ENCODE measurements around the gene HMBS. TPM values are rescaled to one million over a fixed set of nuclear protein-coding genes. Genes with fewer than 3 reads are reported as not detected.

Gene HMBS
- total and polyA plus RNA-seq, 2 donors: 6.5 to 19.0 TPM

GRCh38 chr11:119112314-119113020 is 27.8 kb downstream of the HMBS start:
- H3K27ac ChIP-seq (ENCODE audit: low read depth): no peak overlapping the region
- peaks cover 1% of the 10 kb centered on the region for H3K4me1 ChIP-seq (ENCODE audit: insufficient read depth)
- WGBS: 91% methylated on average over 12 of the region's 12 CpGs
- peaks cover 9% of the 10 kb centered on the region for H3K36me3 ChIP-seq (ENCODE audit: insufficient read depth)
- H3K4me3 ChIP-seq (ENCODE audit: low read depth, low read length): no peak overlapping the region
- no peak for DNase-seq (ENCODE audit: extremely low spot score)

GRCh38 chr11:119113716-119114115 is 29.0 kb downstream of the HMBS start:
- H3K36me3 ChIP-seq (ENCODE audit: insufficient read depth): peaks cover 9% of the 10 kb centered on the region
- no peak for DNase-seq (ENCODE audit: extremely low spot score)
- H3K27ac ChIP-seq (ENCODE audit: low read depth): no peak overlapping the region

GRCh38 chr11:119114351-119114750 is 29.7 kb downstream of the HMBS start:
- peaks cover 9% of the 10 kb centered on the region for H3K36me3 ChIP-seq (ENCODE audit: insufficient read depth)
- no peak for DNase-seq (ENCODE audit: extremely low spot score)
- no peak overlapping the region for H3K27ac ChIP-seq (ENCODE audit: low read depth)
- no peaks in the 10 kb centered on the region for H3K4me1 ChIP-seq (ENCODE audit: insufficient read depth)
- WGBS: 88% methylated on average over 5 of the region's 5 CpGs
- H3K4me3 ChIP-seq (ENCODE audit: low read depth, low read length): no peak overlapping the region

More at GRCh38 chr11:119113716-119114115, 29.0 kb downstream of the HMBS start:
- Histone ChIP-seq H3K4me1 (ENCODE audit: insufficient read depth) (no peaks in the 10 kb centered on the region), H3K4me3 (ENCODE audit: low read depth, low read length) (no peak overlapping the region)
- WGBS: 93% methylated on average over 9 of the region's 9 CpGs

- no peak overlapping the region for H3K27ac ChIP-seq (ENCODE audit: low read depth)
- H3K4me3 ChIP-seq (ENCODE audit: low read depth, low read length): no peak overlapping the region
- WGBS: 67% methylated on average over 24 of the region's 24 CpGs
- no peak for DNase-seq (ENCODE audit: extremely low spot score)
- no peaks in the 10 kb centered on the region for H3K4me1 ChIP-seq (ENCODE audit: insufficient read depth)
- H3K36me3 ChIP-seq (ENCODE audit: insufficient read depth): peaks cover 9% of the 10 kb centered on the region
Measured at GRCh38 chr11:119115484-119116234, 31.0 kb downstream of the HMBS start.

GRCh38 chr11:119116235-119116594 is 31.5 kb downstream of the HMBS start:
- Histone ChIP-seq H3K27ac (ENCODE audit: low read depth) (no peak overlapping the region), H3K4me1 (ENCODE audit: insufficient read depth) (no peaks in the 10 kb centered on the region), H3K4me3 (ENCODE audit: low read depth, low read length) (no peak overlapping the region), H3K36me3 (ENCODE audit: insufficient read depth) (peaks cover 7% of the 10 kb centered on the region)
- no peak for DNase-seq (ENCODE audit: extremely low spot score)
- 89% methylated on average over 10 of the region's 10 CpGs for WGBS

- no peak for DNase-seq (ENCODE audit: extremely low spot score)
- 65% methylated on average over 5 of the region's 5 CpGs for WGBS
- Histone ChIP-seq H3K4me3 (ENCODE audit: low read depth, low read length) (no peak overlapping the region), H3K4me1 (ENCODE audit: insufficient read depth) (no peaks in the 10 kb centered on the region), H3K36me3 (ENCODE audit: insufficient read depth) (peaks cover 5% of the 10 kb centered on the region), H3K27ac (ENCODE audit: low read depth) (no peak overlapping the region)
Measured at GRCh38 chr11:119116601-119117000, 31.9 kb downstream of the HMBS start.

GRCh38 chr11:119117004-119117706 is 32.5 kb downstream of the HMBS start:
- DNase-seq (ENCODE audit: extremely low spot score): no peak
- Histone ChIP-seq H3K4me3 (ENCODE audit: low read depth, low read length) (no peak overlapping the region), H3K27ac (ENCODE audit: low read depth) (no peak overlapping the region), H3K4me1 (ENCODE audit: insufficient read depth) (no peaks in the 10 kb centered on the region), H3K36me3 (ENCODE audit: insufficient read depth) (peaks cover 5% of the 10 kb centered on the region)
- 91% methylated on average over 3 of the region's 3 CpGs for WGBS

GRCh38 chr11:119118227-119118626 is 33.5 kb downstream of the HMBS start:
- peaks cover 2% of the 10 kb centered on the region for H3K4me1 ChIP-seq (ENCODE audit: insufficient read depth)
- H3K4me3 ChIP-seq (ENCODE audit: low read depth, low read length): no peak overlapping the region
- WGBS: 95% methylated on average over 5 of the region's 5 CpGs
- no peak overlapping the region for H3K27ac ChIP-seq (ENCODE audit: low read depth)
- peaks cover 3% of the 10 kb centered on the region for H3K36me3 ChIP-seq (ENCODE audit: insufficient read depth)
- no peak for DNase-seq (ENCODE audit: extremely low spot score)

GRCh38 chr11:119118946-119119345 is 34.3 kb downstream of the HMBS start:
- WGBS: 96% methylated on average over 1 of the region's 1 CpG
- Histone ChIP-seq H3K4me1 (ENCODE audit: insufficient read depth) (peaks cover 2% of the 10 kb centered on the region), H3K27ac (ENCODE audit: low read depth) (no peak overlapping the region), H3K36me3 (ENCODE audit: insufficient read depth) (no peaks in the 10 kb centered on the region), H3K4me3 (ENCODE audit: low read depth, low read length) (no peak overlapping the region)
- no peak for DNase-seq (ENCODE audit: extremely low spot score)

- WGBS: 12% methylated on average over 5 of the region's 5 CpGs
- peak; percentile 23 for DNase-seq (ENCODE audit: extremely low spot score)
- H3K4me3 ChIP-seq (ENCODE audit: low read depth, low read length): peak overlapping the region; percentile 42
Measured at GRCh38 chr11:119120639-119121007, 35.9 kb downstream of the HMBS start.

GRCh38 chr11:119121008-119121810 is 36.5 kb downstream of the HMBS start, which contains the start of gene HINFP:
HINFP (plus strand) TSS chr11:119121580; CDS start chr11:119126945, 5,365 bp downstream.
- DNase-seq (ENCODE audit: extremely low spot score): peak; percentile 95
- WGBS: under 1% methylated on average over 54 of the region's 54 CpGs

More at GRCh38 chr11:119120639-119121007, 35.9 kb downstream of the HMBS start:
- no peaks in the 10 kb centered on the region for H3K36me3 ChIP-seq (ENCODE audit: insufficient read depth)
- peaks cover 2% of the 10 kb centered on the region for H3K4me1 ChIP-seq (ENCODE audit: insufficient read depth)
- H3K27ac ChIP-seq (ENCODE audit: low read depth): no peak overlapping the region

GRCh38 chr11:119121811-119122124 is 37.1 kb downstream of the HMBS start:
- under 1% methylated on average over 20 of the region's 20 CpGs for WGBS
- DNase-seq (ENCODE audit: extremely low spot score): no peak

More at GRCh38 chr11:119121008-119121810, 36.5 kb downstream of the HMBS start, which contains the start of gene HINFP:
- Histone ChIP-seq H3K27ac (ENCODE audit: low read depth) (peak within 1 kb of the TSS; percentile 84), H3K4me1 (ENCODE audit: insufficient read depth) (peaks cover 2% of the 10 kb centered on the region), H3K4me3 (ENCODE audit: low read depth, low read length) (peak within 1 kb of the TSS; percentile 60), H3K36me3 (ENCODE audit: insufficient read depth) (no peaks in the 10 kb centered on the region)

GRCh38 chr11:119125821-119126220 is 41.1 kb downstream of the HMBS start:
- WGBS: 91% methylated on average over 6 of the region's 6 CpGs
- H3K4me1 ChIP-seq (ENCODE audit: insufficient read depth): peaks cover 2% of the 10 kb centered on the region
- H3K27ac ChIP-seq (ENCODE audit: low read depth): no peak overlapping the region
- no peaks in the 10 kb centered on the region for H3K36me3 ChIP-seq (ENCODE audit: insufficient read depth)
- no peak for DNase-seq (ENCODE audit: extremely low spot score)
- H3K4me3 ChIP-seq (ENCODE audit: low read depth, low read length): no peak overlapping the region

More at GRCh38 chr11:119121811-119122124, 37.1 kb downstream of the HMBS start:
- H3K36me3 ChIP-seq (ENCODE audit: insufficient read depth): no peaks in the 10 kb centered on the region
- peak overlapping the region; percentile 60 for H3K4me3 ChIP-seq (ENCODE audit: low read depth, low read length)
- H3K27ac ChIP-seq (ENCODE audit: low read depth): no peak overlapping the region
- H3K4me1 ChIP-seq (ENCODE audit: insufficient read depth): peaks cover 2% of the 10 kb centered on the region
